Upper lobe of left lung (tissue), 4 donors: ENCODE data around the gene ASPHD1.
"Not testable (repeated sequence)": the region's sequence is repeated elsewhere in the genome, so short reads cannot be mapped to it uniquely, and the experiment has no call there.

Source experiments
- CTCF ChIP-seq, 6 experiments: fragments of 450-650 bp in 4 of 6; fragments of 200-600 bp in 2 of 6; sonication (generic) in 2 of 6; IDR thresholded peaks; one replicate each; pipeline ENCODE4 v1.5.1; 2016 to 2019; ENCODE audit warnings: antibody characterized with exemption in 6 of 6
- EP300 ChIP-seq, 4 donors: sonication (generic); formaldehyde crosslinking; IDR thresholded peaks; one replicate each; pipeline ENCODE4 v1.5.1; 2017; ENCODE audit warnings: antibody characterized with exemption in 4 of 4, control low read depth in 2 of 4
- POLR2A ChIP-seq, 4 donors: fragments of 450-650 bp; IDR thresholded peaks; one replicate each; pipeline ENCODE4 v1.5.1; 2016 to 2017; ENCODE audit warnings: antibody characterized with exemption in 4 of 4, mild to moderate bottlenecking in 2 of 4
- POLR2AphosphoS5 ChIP-seq, 2 donors: sonication (generic); formaldehyde crosslinking; IDR thresholded peaks; one replicate each; pipeline ENCODE4 v1.5.1; 2017; ENCODE audit warnings: antibody characterized with exemption in 2 of 2

- TF ChIP-seq EP300, CTCF, POLR2A, POLR2AphosphoS5 (IDR thresholded peaks at IDR 0.05): not testable (repeated sequence)
Measured at GRCh38 chr16:29931750-29932149, 31.5 kb downstream of the ASPHD1 start.
